Neural progenitor cell (in vitro differentiated cells): ENCODE data around the gene DTNBP1. TPM values are rescaled to one million over a fixed set of nuclear protein-coding genes. Genes with fewer than 3 reads are reported as not detected.

Source experiments
- DNase-seq: peaks from one replicate; pipeline ENCODE4 v3.0.0-alpha.2; 2016; ENCODE audit warnings: low spot score
- H2AFZ ChIP-seq: fragments of 200-600 bp; sonication (generic); replicated peaks from 2 replicates; pipeline ENCODE4 v1.6.1; 2016; ENCODE audit warnings: antibody characterized with exemption
- H3F3A ChIP-seq: fragments of 200-600 bp; sonication (generic); 2 replicates; pipeline ENCODE4 v1.6.1; 2016; ENCODE audit warnings: antibody characterized with exemption, low read depth
- H3K27ac ChIP-seq: fragments of 200-600 bp; sonication (generic); 2 replicates; pipeline ENCODE4 v1.5.1; 2016; ENCODE audit warnings: mild to moderate bottlenecking
- H3K27me3 ChIP-seq: fragments of 200-600 bp; sonication (generic); 2 replicates; pipeline ENCODE4 v1.6.1; 2016; ENCODE audit warnings: mild to moderate bottlenecking, moderate library complexity
- H3K36me3 ChIP-seq: fragments of 200-600 bp; sonication (generic); 2 replicates; pipeline ENCODE4 v1.5.1; 2016
- H3K4me1 ChIP-seq: fragments of 200-600 bp; sonication (generic); 2 replicates; pipeline ENCODE4 v1.6.1; 2016; ENCODE audit warnings: mixed run types
- H3K4me2 ChIP-seq: fragments of 200-600 bp; sonication (generic); 2 replicates; pipeline ENCODE4 v1.6.1; 2016
- H3K4me3 ChIP-seq: fragments of 200-600 bp; sonication (generic); 2 replicates; pipeline ENCODE4 v1.5.1; 2016
- H3K79me2 ChIP-seq: fragments of 200-600 bp; sonication (generic); 2 replicates; pipeline ENCODE4 v1.6.1; 2016; ENCODE audit warnings: low read depth
- H3K9ac ChIP-seq: fragments of 200-600 bp; sonication (generic); 2 replicates; pipeline ENCODE4 v1.6.1; 2016
- H3K9me3 ChIP-seq: fragments of 200-600 bp; sonication (generic); 2 replicates; pipeline ENCODE4 v1.5.1; 2016; ENCODE audit warnings: low read depth
- H4K20me1 ChIP-seq: fragments of 200-600 bp; sonication (generic); 2 replicates; pipeline ENCODE4 v1.6.1; 2016; ENCODE audit warnings: low read depth
- H3K27ac Mint-ChIP-seq: 3 replicates; pipeline ENCODE4 v1.8.0; 2021; ENCODE audit warnings: mixed read lengths
- H3K27me3 Mint-ChIP-seq: 2 replicates; pipeline ENCODE4 v1.8.0; 2022; ENCODE audit warnings: low read depth, mild to moderate bottlenecking, inconsistent platforms, moderate library complexity, mixed read lengths; ENCODE audit not compliant: insufficient read depth
- H3K36me3 Mint-ChIP-seq: 3 replicates; pipeline ENCODE4 v1.8.0; 2021; ENCODE audit warnings: mixed read lengths
- H3K4me1 Mint-ChIP-seq: 3 replicates; pipeline ENCODE4 v1.8.0; 2021; ENCODE audit warnings: mixed read lengths
- H3K4me3 Mint-ChIP-seq: 3 replicates; pipeline ENCODE4 v1.8.0; 2021; ENCODE audit warnings: mild to moderate bottlenecking, moderate library complexity, mixed read lengths
- H3K9me3 Mint-ChIP-seq: 3 replicates; pipeline ENCODE4 v1.8.0; 2020; ENCODE audit warnings: mixed read lengths
- CTCF ChIP-seq: fragments of 200-600 bp; sonication (generic); IDR thresholded peaks from 2 replicates; pipeline ENCODE4 v1.5.1; 2017; ENCODE audit warnings: antibody characterized with exemption, mild to moderate bottlenecking
- EZH2 ChIP-seq: fragments of 200-600 bp; sonication (generic); IDR thresholded peaks from 2 replicates; pipeline ENCODE4 v1.6.1; 2017; ENCODE audit warnings: antibody characterized with exemption, mild to moderate bottlenecking, moderate library complexity
- EZH2phosphoT487 ChIP-seq: fragments of 200-600 bp; sonication (generic); IDR thresholded peaks from 2 replicates; pipeline ENCODE4 v1.6.1; 2017; ENCODE audit warnings: antibody characterized with exemption
- total RNA-seq: library from RNA; depleted of rRNA; stranded (reverse); fragments of >200 nt; gene quantifications from 2 replicates; pipeline ENCODE4 v1.2.3, GENCODE V29; 2015; ENCODE audit warnings: low replicate concordance

Gene DTNBP1
- 4.5 and 6.0 TPM in 2 replicates for total RNA-seq

GRCh38 chr6:15662326-15663129 lies at the start of gene DTNBP1:
Gene DTNBP1, minus strand, starts transcription at chr6:15663028. Its CDS starts 159 bp downstream, at chr6:15662869.
- Histone ChIP-seq H3K9me3 (no peaks in the 10 kb centered on the region), H3K4me3 (peak within 1 kb of the TSS; percentile 73), H3F3A (peaks cover 15% of the 10 kb centered on the region), H3K9ac (no peak within 1 kb of the TSS), H3K27ac (no peak within 1 kb of the TSS), H4K20me1 (peaks cover 5% of the 10 kb centered on the region), H3K27me3 (peaks cover 21% of the 10 kb centered on the region), H2AFZ (peak within 1 kb of the TSS; percentile 89), H3K36me3 (peaks cover 2% of the 10 kb centered on the region), H3K4me1 (peaks cover 18% of the 10 kb centered on the region), H3K79me2 (peaks cover 5% of the 10 kb centered on the region), H3K4me2 (peak within 1 kb of the TSS; percentile 89)
- peak; percentile 90 for DNase-seq
- Mint-ChIP-seq H3K4me3 (peak within 1 kb of the TSS; percentile 83), H3K36me3 (peaks cover 3% of the 10 kb centered on the region), H3K27ac (no peak within 1 kb of the TSS), H3K9me3 (no peaks in the 10 kb centered on the region), H3K27me3 (peaks cover 2% of the 10 kb centered on the region), H3K4me1 (peaks cover 11% of the 10 kb centered on the region)
- TF ChIP-seq CTCF (no peak), EZH2phosphoT487 (no peak), EZH2 (no peak)

GRCh38 chr6:15709651-15710269 lies 46.9 kb upstream of the DTNBP1 start:
- H3K4me3 Mint-ChIP-seq: no peak overlapping the region
- H3K9ac ChIP-seq: no peak overlapping the region
- DNase-seq: no peak
- peaks cover 9% of the 10 kb centered on the region for H3K4me1 ChIP-seq
- H3K9me3 Mint-ChIP-seq: peaks cover 4% of the 10 kb centered on the region
- no peaks in the 10 kb centered on the region for H3K36me3 Mint-ChIP-seq
- no peak overlapping the region for H2AFZ ChIP-seq
- no peaks in the 10 kb centered on the region for H3K27me3 ChIP-seq
- no peak overlapping the region for H3K27ac Mint-ChIP-seq
- no peak overlapping the region for H3K4me2 ChIP-seq
- TF ChIP-seq CTCF (no peak), EZH2phosphoT487 (no peak), EZH2 (no peak)
- no peak overlapping the region for H3K4me3 ChIP-seq
- H3K36me3 ChIP-seq: no peaks in the 10 kb centered on the region
- H3F3A ChIP-seq: no peaks in the 10 kb centered on the region
- H4K20me1 ChIP-seq: no peaks in the 10 kb centered on the region
- H3K27ac ChIP-seq: no peak overlapping the region
- H3K27me3 Mint-ChIP-seq: peaks cover 4% of the 10 kb centered on the region
- no peaks in the 10 kb centered on the region for H3K4me1 Mint-ChIP-seq
- no peaks in the 10 kb centered on the region for H3K79me2 ChIP-seq
- H3K9me3 ChIP-seq: no peaks in the 10 kb centered on the region

GRCh38 chr6:15708231-15708630 lies 45.4 kb upstream of the DTNBP1 start:
- Histone ChIP-seq H3K4me3 (no peak overlapping the region), H3K4me2 (no peak overlapping the region), H3K4me1 (peaks cover 9% of the 10 kb centered on the region), H3K79me2 (no peaks in the 10 kb centered on the region), H4K20me1 (no peaks in the 10 kb centered on the region), H3K36me3 (no peaks in the 10 kb centered on the region), H3K9me3 (no peaks in the 10 kb centered on the region), H3K9ac (no peak overlapping the region), H3F3A (no peaks in the 10 kb centered on the region), H3K27me3 (no peaks in the 10 kb centered on the region), H2AFZ (no peak overlapping the region), H3K27ac (no peak overlapping the region)
- Mint-ChIP-seq H3K36me3 (no peaks in the 10 kb centered on the region), H3K4me3 (no peak overlapping the region), H3K4me1 (no peaks in the 10 kb centered on the region), H3K9me3 (peaks cover 6% of the 10 kb centered on the region), H3K27ac (no peak overlapping the region), H3K27me3 (peaks cover 4% of the 10 kb centered on the region)
- DNase-seq: no peak
- TF ChIP-seq EZH2phosphoT487 (no peak), EZH2 (no peak), CTCF (no peak)
